Sigmoid colon (tissue), 7 donors: ENCODE results near the gene EPHA1. TPM values are rescaled to one million over a fixed set of nuclear protein-coding genes. Genes with fewer than 3 reads are reported as not detected.

Experiments
- DNase-seq: peaks from one replicate; pipeline ENCODE4 v3.0.0-alpha.2; 2019
- H3K27ac ChIP-seq, 4 donors: fragments of 200-600 bp; sonication (generic); one replicate each; pipeline ENCODE4 v1.5.1; 2016 to 2019; ENCODE audit warnings: mild to moderate bottlenecking in 1 of 4
- H3K27me3 ChIP-seq, 3 donors: fragments of 200-600 bp; sonication (generic); one replicate each; pipeline ENCODE4 v1.5.1; 2019; ENCODE audit warnings: mild to moderate bottlenecking in 1 of 3
- H3K36me3 ChIP-seq, 4 donors: fragments of 200-600 bp; sonication (generic); one replicate each; pipeline ENCODE4 v1.5.1; 2016 to 2019
- H3K4me1 ChIP-seq, 4 donors: fragments of 200-600 bp; sonication (generic); one replicate each; pipeline ENCODE4 v1.5.1; 2017 to 2019
- H3K4me3 ChIP-seq, 4 donors: fragments of 200-600 bp; sonication (generic); one replicate each; pipeline ENCODE4 v1.5.1; 2017 to 2019; ENCODE audit warnings: mild to moderate bottlenecking in 2 of 4, moderate library complexity in 1 of 4
- H3K9me3 ChIP-seq, 4 donors: fragments of 200-600 bp in 3 of 4; sonication (generic) in 3 of 4; one replicate each; pipeline versions ENCODE4 v1.5.1 to v1.6.1; 2013 to 2019
- CTCF ChIP-seq, 4 experiments: fragments of 450-650 bp in 3 of 4; fragments of 200-600 bp in 1 of 4; IDR thresholded peaks; one replicate each; pipeline ENCODE4 v1.5.1; 2016 to 2019; ENCODE audit warnings: antibody characterized with exemption in 4 of 4, mild to moderate bottlenecking in 3 of 4, moderate library complexity in 2 of 4
- EP300 ChIP-seq, 4 donors: sonication (generic); formaldehyde crosslinking; IDR thresholded peaks; one replicate each; pipeline ENCODE4 v1.6.1; 2017; ENCODE audit warnings: antibody characterized with exemption in 4 of 4
- POLR2A ChIP-seq, 2 donors: fragments of 450-650 bp; IDR thresholded peaks; one replicate each; pipeline ENCODE4 v1.6.1; 2016; ENCODE audit warnings: antibody characterized with exemption in 2 of 2, mild to moderate bottlenecking in 2 of 2, moderate library complexity in 2 of 2
- POLR2AphosphoS5 ChIP-seq, 4 donors: sonication (generic); formaldehyde crosslinking; IDR thresholded peaks; one replicate each; pipeline ENCODE4 v1.6.1; 2017; ENCODE audit warnings: antibody characterized with exemption in 4 of 4
- whole genome bisulfite sequencing, 2 donors: extraction: QIAGEN DNeasy Blood & Tissue Kit; methylation state at CpG; one replicate each; pipeline ENCODE4 v1.1.7; 2013; 5-methylcytosine and 5-hydroxymethylcytosine counted together
- intact Hi-C: fragments of 100-400 bp; cut with DNase I; formaldehyde crosslinking; loops from one replicate; pipeline ENCODE4 v1.15.1; 2023
- polyA plus RNA-seq, 3 donors: library from polyadenylated mRNA; stranded (reverse); fragments of 200-250 nt; gene quantifications; one replicate each; pipeline ENCODE4 v1.2.3, GENCODE V29; 2013
- total RNA-seq, 4 donors: library from RNA; depleted of rRNA; stranded (reverse); fragments of >200 nt; gene quantifications; one replicate each; pipeline ENCODE4 v1.1.0, GENCODE V29; 2016
- donor health status: healthy with polysubstance abuse.
- donor health status: Bipolar disorder and iron deficiency.
- donor health status: healthy.

Gene EPHA1
- total and polyA plus RNA-seq, 7 donors, result 0.14 to 10.2 (median 1.5) TPM; not detected in 2

GRCh38 chr7:143359771-143360353, 48.8 kb downstream of the EPHA1 start:
- no peaks in the 10 kb centered on the region for H3K9me3 ChIP-seq
- H3K36me3 ChIP-seq, result peaks cover 0 to 8% (median 0%) of the 10 kb centered on the region in 4 donors
- WGBS, 2 donors, result 73 to 78% methylated on average over 11 of the region's 11 CpGs
- TF ChIP-seq EP300 (IDR thresholded peaks at IDR 0.05) (no peak), POLR2AphosphoS5 (IDR thresholded peaks at IDR 0.05) (no peak), POLR2A (IDR thresholded peaks at IDR 0.05) (no peak), CTCF (IDR thresholded peaks at IDR 0.05) (no peak)
- no peak overlapping the region for H3K4me3 ChIP-seq
- DNase-seq, result no peak
- H3K27ac ChIP-seq, result no peak overlapping the region
- H3K27me3 ChIP-seq, result peaks cover 0 to 16% (median 3%) of the 10 kb centered on the region in 3 donors
- H3K4me1 ChIP-seq, result peaks cover 0 to 23% (median 17%) of the 10 kb centered on the region in 4 donors
- intact Hi-C loops, result loop anchor here (5.0 kb wide), 1 partner anchor 52 kb away; no protein-coding TSS in a partner anchor

GRCh38 chr7:143358626-143359025, 50.0 kb downstream of the EPHA1 start:
- Histone ChIP-seq H3K9me3 (no peaks in the 10 kb centered on the region), H3K27me3 (peaks cover 0 to 16% (median 3%) of the 10 kb centered on the region in 3 donors), H3K4me1 (peaks cover 0 to 23% (median 17%) of the 10 kb centered on the region in 4 donors), H3K4me3 (no peak overlapping the region), H3K27ac (no peak overlapping the region), H3K36me3 (peaks cover 0 to 8% (median 0%) of the 10 kb centered on the region in 4 donors)
- no peak for DNase-seq
- WGBS, 2 donors, result 90 to 92% methylated on average over 12 of the region's 12 CpGs
- TF ChIP-seq CTCF (IDR thresholded peaks at IDR 0.05) (no peak), POLR2AphosphoS5 (IDR thresholded peaks at IDR 0.05) (no peak), POLR2A (IDR thresholded peaks at IDR 0.05) (no peak), EP300 (IDR thresholded peaks at IDR 0.05) (no peak)
- intact Hi-C loops, result no loop called here

GRCh38 chr7:143356414-143357050, 52.1 kb downstream of the EPHA1 start:
- intact Hi-C loops, result no loop called here
- H3K4me3 ChIP-seq, result no peak overlapping the region
- WGBS, 2 donors, result 94 to 96% methylated on average over 13 of the region's 13 CpGs

More at GRCh38 chr7:143356414-143357050, 52.1 kb downstream of the EPHA1 start:
- Histone ChIP-seq H3K27me3 (peaks cover 0 to 7% (median 0%) of the 10 kb centered on the region in 3 donors), H3K27ac (no peak overlapping the region), H3K4me1 (peaks cover 0 to 9% (median 5%) of the 10 kb centered on the region in 4 donors), H3K36me3 (peaks cover 0 to 8% (median 0%) of the 10 kb centered on the region in 4 donors), H3K9me3 (no peaks in the 10 kb centered on the region)
- TF ChIP-seq POLR2AphosphoS5 (IDR thresholded peaks at IDR 0.05), result no peak
- no peak for TF ChIP-seq EP300 (IDR thresholded peaks at IDR 0.05)
- no peak for TF ChIP-seq POLR2A (IDR thresholded peaks at IDR 0.05)
- no peak for TF ChIP-seq CTCF (IDR thresholded peaks at IDR 0.05)
- DNase-seq, result no peak
